Smooth muscle cell (in vitro differentiated cells): ENCODE results near the gene CHST9. TPM values are rescaled to one million over a fixed set of nuclear protein-coding genes. Genes with fewer than 3 reads are reported as not detected.

Experiments used
- DNase-seq: peaks from one replicate; lab custom pipeline; 2025; ENCODE audit not compliant: unreplicated experiment; lab: John Stamatoyannopoulos, UW
- H2AFZ ChIP-seq: fragments of 200-600 bp; sonication (generic); 2 replicates; pipeline ENCODE4 v1.6.0; 2016; ENCODE audit warnings: antibody characterized with exemption, low read depth, mild to moderate bottlenecking
- H3F3A ChIP-seq: fragments of 200-600 bp; sonication (generic); 2 replicates; pipeline ENCODE4 v1.6.0; 2017; ENCODE audit warnings: antibody characterized with exemption, low read depth
- H3K27ac ChIP-seq: fragments of 200-600 bp; sonication (generic); 2 replicates; pipeline ENCODE4 v1.5.1; 2016; ENCODE audit warnings: low read depth, mild to moderate bottlenecking
- H3K27me3 ChIP-seq: fragments of 200-600 bp; sonication (generic); 2 replicates; pipeline ENCODE4 v1.6.1; 2016; ENCODE audit warnings: low read depth, mild to moderate bottlenecking
- H3K36me3 ChIP-seq: fragments of 200-600 bp; sonication (generic); 2 replicates; pipeline ENCODE4 v1.5.1; 2016; ENCODE audit warnings: low read depth
- H3K4me1 ChIP-seq: fragments of 200-600 bp; sonication (generic); 2 replicates; pipeline ENCODE4 v1.5.1; 2016; ENCODE audit warnings: low read depth
- H3K4me2 ChIP-seq: fragments of 200-600 bp; sonication (generic); 2 replicates; pipeline ENCODE4 v1.6.0; 2016; ENCODE audit warnings: mild to moderate bottlenecking
- H3K4me3 ChIP-seq: fragments of 200-600 bp; sonication (generic); 2 replicates; pipeline ENCODE4 v1.5.1; 2016; ENCODE audit warnings: mild to moderate bottlenecking
- H3K79me2 ChIP-seq: fragments of 200-600 bp; sonication (generic); 2 replicates; pipeline ENCODE4 v1.6.0; 2016; ENCODE audit warnings: low read depth, mild to moderate bottlenecking
- H3K9ac ChIP-seq: fragments of 200-600 bp; sonication (generic); 2 replicates; pipeline ENCODE4 v1.6.0; 2016; ENCODE audit warnings: low read depth
- H3K9me3 ChIP-seq: fragments of 200-600 bp; sonication (generic); replicated peaks from 2 replicates; pipeline ENCODE4 v1.5.1; 2016; ENCODE audit warnings: low read depth
- H4K20me1 ChIP-seq: fragments of 200-600 bp; sonication (generic); 2 replicates; pipeline ENCODE4 v1.6.0; 2016; ENCODE audit warnings: low read depth
- CTCF ChIP-seq: fragments of 200-600 bp; sonication (generic); IDR thresholded peaks from 2 replicates; pipeline ENCODE4 v1.5.1; 2017; ENCODE audit warnings: borderline replicate concordance, mild to moderate bottlenecking, antibody characterized with exemption; ENCODE audit not compliant: insufficient read depth, poor library complexity, severe bottlenecking
- WGBS: methylation state at CpG from one replicate; pipeline ENCODE4 v1.1.7; 2016; ENCODE audit warnings: low lambda C conversion rate; 5-methylcytosine and 5-hydroxymethylcytosine counted together
- polyA plus RNA-seq: library from polyadenylated mRNA; unstranded; fragments of >200 nt; fragmentation: Nextera tagmentation; extraction: Ambion mirVana; gene quantifications from 2 replicates; pipeline ENCODE4 v1.2.1, GENCODE V29; 2016
- total RNA-seq: library from RNA; depleted of rRNA; stranded (reverse); fragments of >200 nt; gene quantifications from 2 replicates; pipeline ENCODE4 v1.2.3, GENCODE V29; 2014

Gene CHST9
- total and polyA plus RNA-seq, 2 experiments from 2014 or later: not detected

- no peak for DNase-seq
- WGBS: 64% methylated on average over 10 of the region's 10 CpGs
- Histone ChIP-seq H3K36me3 (no peaks in the 10 kb centered on the region), H3K9ac (no peak overlapping the region), H3K4me1 (no peaks in the 10 kb centered on the region), H3K27ac (no peak overlapping the region), H3K9me3 (no peaks in the 10 kb centered on the region), H3F3A (no peaks in the 10 kb centered on the region), H3K4me2 (no peak overlapping the region), H3K27me3 (no peaks in the 10 kb centered on the region), H3K4me3 (no peak overlapping the region), H2AFZ (no peak overlapping the region), H3K79me2 (no peaks in the 10 kb centered on the region), H4K20me1 (no peaks in the 10 kb centered on the region)
- no peak for TF ChIP-seq CTCF
These were observed 41.4 kb downstream of the CHST9 start for GRCh38 chr18:27143580-27144287.

GRCh38 chr18:27142891-27143290 is 42.2 kb downstream of the CHST9 start:
- Histone ChIP-seq H3K4me2 (no peak overlapping the region), H2AFZ (peak overlapping the region; percentile 36)

GRCh38 chr18:27141876-27142275 is 43.2 kb downstream of the CHST9 start:
- DNase-seq: no peak
- Histone ChIP-seq H3K27me3 (no peaks in the 10 kb centered on the region), H4K20me1 (no peaks in the 10 kb centered on the region), H3K9me3 (no peaks in the 10 kb centered on the region), H3K4me2 (no peak overlapping the region), H3K4me1 (no peaks in the 10 kb centered on the region), H3F3A (no peaks in the 10 kb centered on the region), H3K9ac (no peak overlapping the region), H2AFZ (no peak overlapping the region), H3K4me3 (peak overlapping the region; percentile 40), H3K27ac (no peak overlapping the region), H3K79me2 (no peaks in the 10 kb centered on the region), H3K36me3 (no peaks in the 10 kb centered on the region)
- no peak for TF ChIP-seq CTCF

More at GRCh38 chr18:27142891-27143290, 42.2 kb downstream of the CHST9 start:
- TF ChIP-seq CTCF: no peak
- Histone ChIP-seq H3K79me2 (no peaks in the 10 kb centered on the region), H3K36me3 (no peaks in the 10 kb centered on the region), H3K9me3 (no peaks in the 10 kb centered on the region), H3K9ac (no peak overlapping the region), H4K20me1 (no peaks in the 10 kb centered on the region), H3K27me3 (no peaks in the 10 kb centered on the region), H3F3A (no peaks in the 10 kb centered on the region), H3K4me1 (no peaks in the 10 kb centered on the region), H3K4me3 (peak overlapping the region; percentile 40), H3K27ac (no peak overlapping the region)
- 86% methylated on average over 2 of the region's 2 CpGs for whole genome bisulfite sequencing
- DNase-seq: no peak

GRCh38 chr18:27138079-27138478 is 47.0 kb downstream of the CHST9 start:
- no peaks in the 10 kb centered on the region for H4K20me1 ChIP-seq
- H3K79me2 ChIP-seq: no peaks in the 10 kb centered on the region
- no peak overlapping the region for H3K4me2 ChIP-seq
- no peak overlapping the region for H3K4me3 ChIP-seq
- H3F3A ChIP-seq: no peaks in the 10 kb centered on the region
- TF ChIP-seq CTCF: no peak
- H3K27me3 ChIP-seq: no peaks in the 10 kb centered on the region
- no peak overlapping the region for H3K9ac ChIP-seq
- no peaks in the 10 kb centered on the region for H3K36me3 ChIP-seq
- no peaks in the 10 kb centered on the region for H3K9me3 ChIP-seq
- no peak overlapping the region for H2AFZ ChIP-seq
- WGBS: 97% methylated on average over 1 of the region's 1 CpG
- no peak for DNase-seq
- no peak overlapping the region for H3K27ac ChIP-seq
- H3K4me1 ChIP-seq: no peaks in the 10 kb centered on the region
